HCT116 (cell line): Measurements from ENCODE around the gene ZNF235. TPM values are rescaled to one million over a fixed set of nuclear protein-coding genes. Genes with fewer than 3 reads are reported as not detected.

Experiments used
- ATAC-seq: fragments of 200-7000 bp; cut with Tn5 transposase; 2 replicates; pipeline ENCODE4 v1.9.1; 2020; ENCODE audit warnings: mild to moderate bottlenecking, moderate library complexity
- BruUV-seq: library from RNA; stranded (reverse); fragments of 400-500 nt; replicated peaks from 2 replicates; lab custom pipeline; 2021; lab: Mats Ljungman, UMichigan
- CTCF ChIA-PET: fragments of 300-600 bp; sonication (Branson Sonifier 250); formaldehyde crosslinking; loops from one replicate; lab custom pipeline; 2021; ENCODE audit warnings: antibody characterized with exemption; lab: Charles Lee
- POLR2A ChIA-PET: fragments of 300-600, 350-600 bp; sonication (Branson Sonifier 250); formaldehyde crosslinking; loops from one replicate; lab custom pipeline; 2021; ENCODE audit warnings: antibody characterized with exemption; lab: Charles Lee
- RAD21 ChIA-PET, 2 experiments: fragments of 300-600 bp; sonication (Branson Sonifier 250); formaldehyde crosslinking; loops; one replicate each; lab custom pipeline; 2023; ENCODE audit warnings: low total read pairs in 2 of 2; ENCODE audit not compliant: uncharacterized antibody in 2 of 2, unreplicated experiment in 2 of 2, low non-redundant PET in 1 of 2; lab: Charles Lee
- DNase-seq: peaks from one replicate; pipeline ENCODE4 v3.0.0-alpha.2; 2010; ENCODE audit warnings: low read depth, low spot score
- H2AFZ ChIP-seq: fragments of 200-600 bp; shearing (Covaris generic), sonication (generic); 2 replicates; pipeline ENCODE4 v1.6.1; 2017; ENCODE audit warnings: low read depth, mixed run types, mixed read lengths, antibody characterized with exemption, low read length; ENCODE audit not compliant: poor library complexity, severe bottlenecking
- H3K27ac ChIP-seq: 2 replicates; pipeline ENCODE4 v1.5.1; 2012; ENCODE audit warnings: low read depth, low read length
- H3K27me3 ChIP-seq: fragments of 200-600 bp; sonication (generic); 2 replicates; pipeline ENCODE4 v1.6.1; 2016; ENCODE audit warnings: mixed run types, low read length, mixed read lengths; ENCODE audit not compliant: insufficient read depth
- H3K36me3 ChIP-seq, 2 experiments: fragments of 200-500 bp in 1 of 2; fragments of 200-600 bp in 1 of 2; sonication (Bioruptor generic) in 1 of 2; sonication (generic) in 1 of 2; 2 replicates each; pipeline versions ENCODE4 v1.5.1 to v1.6.1; 2014 to 2016; ENCODE audit warnings: low read length in 2 of 2, inconsistent platforms in 1 of 2, mixed read lengths in 1 of 2, mixed run types in 1 of 2; ENCODE audit not compliant: insufficient read depth in 2 of 2, control insufficient read depth in 1 of 2
- H3K4me1 ChIP-seq, 2 experiments: fragments of 200-600 bp in 1 of 2; sonication (generic) in 1 of 2; 2 replicates each; pipeline versions ENCODE4 v1.5.1 to v1.6.1; 2012 to 2017; ENCODE audit warnings: low read length in 2 of 2, inconsistent platforms in 1 of 2, mild to moderate bottlenecking in 1 of 2, mixed read lengths in 1 of 2, mixed run types in 1 of 2, moderate library complexity in 1 of 2; ENCODE audit not compliant: insufficient read depth in 2 of 2, control insufficient read depth in 1 of 2
- H3K4me2 ChIP-seq: fragments of 200-600 bp; sonication (generic); 2 replicates; pipeline ENCODE4 v1.6.1; 2017; ENCODE audit warnings: mixed run types, low read length, mixed read lengths
- H3K4me3 ChIP-seq, 2 experiments: fragments of 200-600 bp in 1 of 2; sonication (generic) in 1 of 2; replicated peaks in 1 of 2; 2 replicates each; pipeline ENCODE4 v1.5.1; 2011 to 2016; ENCODE audit warnings: low read length in 2 of 2, control low read depth in 1 of 2, low read depth in 1 of 2, mild to moderate bottlenecking in 1 of 2, mixed read lengths in 1 of 2, mixed run types in 1 of 2
- H3K79me2 ChIP-seq: fragments of 200-600 bp; sonication (generic); 2 replicates; pipeline ENCODE4 v1.6.1; 2017; ENCODE audit warnings: mild to moderate bottlenecking, mixed run types, low read length, moderate library complexity, mixed read lengths; ENCODE audit not compliant: insufficient read depth
- H3K9ac ChIP-seq: fragments of 200-600 bp; sonication (generic); 2 replicates; pipeline ENCODE4 v1.6.1; 2016; ENCODE audit warnings: low read length, mixed read lengths
- H3K9me2 ChIP-seq: fragments of 200-600 bp; sonication (generic), shearing (Covaris generic); 2 replicates; pipeline ENCODE4 v1.6.1; 2017; ENCODE audit warnings: mixed run types, mild to moderate bottlenecking, moderate library complexity; ENCODE audit not compliant: insufficient read depth
- H3K9me3 ChIP-seq, 2 experiments: fragments of 200-500 bp in 1 of 2; fragments of 200-600 bp in 1 of 2; sonication (Bioruptor generic) in 1 of 2; sonication (generic) in 1 of 2; 2 replicates each; pipeline ENCODE4 v1.6.1; 2014 to 2017; ENCODE audit warnings: low read length in 2 of 2, mixed read lengths in 2 of 2, inconsistent platforms in 1 of 2, low read depth in 1 of 2, mild to moderate bottlenecking in 1 of 2, mixed run types in 1 of 2, moderate library complexity in 1 of 2; ENCODE audit not compliant: control insufficient read depth in 1 of 2, insufficient read depth in 1 of 2
- H4K20me1 ChIP-seq: fragments of 200-600 bp; sonication (generic), shearing (Covaris generic); 2 replicates; pipeline ENCODE4 v1.6.1; 2017; ENCODE audit warnings: mixed run types, mild to moderate bottlenecking, moderate library complexity; ENCODE audit not compliant: insufficient read depth
- EGR1 ChIP-seq: IDR thresholded peaks from 2 replicates; pipeline ENCODE4 v1.6.1; 2012; ENCODE audit warnings: low read depth
- ELF1 ChIP-seq: IDR thresholded peaks from 2 replicates; pipeline ENCODE4 v1.6.1; 2012; ENCODE audit warnings: low read depth, borderline replicate concordance
- EZH2 ChIP-seq: fragments of 200-600 bp; sonication (generic); IDR thresholded peaks from 2 replicates; pipeline ENCODE4 v1.6.1; 2017; ENCODE audit warnings: antibody characterized with exemption, mixed run types
- FOSL1 ChIP-seq: IDR thresholded peaks from 2 replicates; pipeline ENCODE4 v1.6.1; 2012; ENCODE audit warnings: low read depth
- MAX ChIP-seq: IDR thresholded peaks from 2 replicates; pipeline ENCODE4 v1.6.1; 2012
- POLR2A ChIP-seq: IDR thresholded peaks from 2 replicates; pipeline ENCODE4 v1.7.0; 2011; ENCODE audit warnings: borderline replicate concordance; ENCODE audit not compliant: insufficient read depth, insufficient read length; ENCODE audit errors: extremely low read depth
- POLR2AphosphoS5 ChIP-seq: IDR thresholded peaks from 2 replicates; pipeline ENCODE4 v1.6.1; 2011; ENCODE audit warnings: mild to moderate bottlenecking, low read depth, low read length, moderate library complexity
- REST ChIP-seq: IDR thresholded peaks from 2 replicates; pipeline ENCODE4 v1.6.1; 2012; ENCODE audit warnings: low read depth
- SIN3A ChIP-seq: IDR thresholded peaks from 2 replicates; pipeline ENCODE4 v1.6.1; 2012; ENCODE audit warnings: low read depth
- SP1 ChIP-seq: IDR thresholded peaks from 2 replicates; pipeline ENCODE4 v1.6.1; 2012; ENCODE audit warnings: low read depth
- YY1 ChIP-seq: IDR thresholded peaks from 2 replicates; pipeline ENCODE4 v1.6.1; 2011; ENCODE audit warnings: low read length, low read depth, moderate library complexity, mild to moderate bottlenecking; ENCODE audit not compliant: insufficient replicate concordance; ENCODE audit errors: extremely low read depth
- ZBTB33 ChIP-seq: IDR thresholded peaks from 2 replicates; pipeline ENCODE4 v1.6.1; 2011; ENCODE audit warnings: mild to moderate bottlenecking, low read length, moderate library complexity; ENCODE audit not compliant: insufficient replicate concordance; ENCODE audit errors: extremely low read depth
- ZFX ChIP-seq: fragments of 450-650 bp; IDR thresholded peaks from 2 replicates; pipeline ENCODE4 v1.6.1; 2017
- ZNF274 ChIP-seq: fragments of 200-500 bp; sonication (Bioruptor generic); IDR thresholded peaks from 2 replicates; pipeline ENCODE4 v1.6.1; 2014; ENCODE audit warnings: mild to moderate bottlenecking, low read depth, low read length, inconsistent platforms
- intact Hi-C: fragments of 100-400 bp; cut with micrococcal nuclease; formaldehyde crosslinking; loops from 2 replicates; pipeline ENCODE4 v1.10.0; 2022
- total RNA-seq: library from RNA; stranded (reverse); gene quantifications from one replicate; pipeline ENCODE4 v1.2.1, GENCODE V29; 2021; ENCODE audit not compliant: unreplicated experiment

The ZNF235 gene
- total RNA-seq, 1 experiment from 2014 or later = 5.7 TPM

DNA sequence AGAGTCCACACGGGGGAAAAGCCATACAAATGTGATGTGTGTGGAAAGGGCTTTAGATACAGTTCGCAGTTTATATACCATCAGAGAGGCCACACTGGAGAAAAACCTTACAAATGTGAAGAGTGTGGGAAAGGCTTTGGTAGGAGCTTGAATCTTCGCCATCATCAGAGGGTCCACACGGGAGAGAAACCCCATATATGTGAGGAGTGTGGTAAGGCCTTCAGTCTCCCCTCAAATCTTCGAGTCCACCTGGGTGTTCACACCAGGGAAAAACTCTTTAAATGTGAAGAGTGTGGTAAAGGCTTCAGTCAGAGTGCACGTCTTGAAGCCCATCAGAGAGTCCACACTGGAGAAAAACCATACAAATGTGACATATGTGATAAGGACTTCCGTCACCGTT lies 68.4 kb downstream of the ZNF235 start:
- H3K4me2 ChIP-seq = no peak overlapping the region
- peaks cover 0 to 11% of the 10 kb centered on the region in 2 experiments; a peak in 2 of 4 replicates for H3K9me3 ChIP-seq
- TF ChIP-seq POLR2AphosphoS5 (no peak), SP1 (no peak), EGR1 (no peak), FOSL1 (no peak), SIN3A (no peak), POLR2A (no peak), YY1 (no peak), ZNF274 (no peak), ZBTB33 (no peak), ZFX (no peak), MAX (no peak), REST (no peak), EZH2 (no peak), ELF1 (no peak)
- POLR2A ChIA-PET = no interaction called here
- H3K4me3 ChIP-seq = no peak overlapping the region
- ATAC-seq (no peak), DNase-seq (no peak)
- no peaks in the 10 kb centered on the region for H3K27me3 ChIP-seq
- no peaks in the 10 kb centered on the region for H3K79me2 ChIP-seq
- intact Hi-C loops = no loop called here
- RAD21 ChIA-PET = no interaction called here
- H3K4me1 ChIP-seq = no peaks in the 10 kb centered on the region
- no peak overlapping the region for H3K9ac ChIP-seq
- peaks cover 24 to 43% of the 10 kb centered on the region in 2 experiments for H3K36me3 ChIP-seq
- H3K27ac ChIP-seq = no peak overlapping the region
- CTCF ChIA-PET = no interaction called here
- no peaks in the 10 kb centered on the region for H3K9me2 ChIP-seq
- H2AFZ ChIP-seq = no peak overlapping the region
- no TSS peak for BruUV-seq
- no peaks in the 10 kb centered on the region for H4K20me1 ChIP-seq

Other genes starting within 250 kb of the ZNF235 start
- not detected for gene ZNF284, start 232.9 kb downstream of the ZNF235 start, total RNA-seq
- 15.1 TPM for gene ZNF224, start 210.7 kb downstream of the ZNF235 start, total RNA-seq
- 2.8 TPM for gene ZNF225, start 191.6 kb downstream of the ZNF235 start, total RNA-seq
- 3.4 TPM for gene ZNF234, start 163.5 kb downstream of the ZNF235 start, total RNA-seq
- gene ZNF226, start 139.9 kb downstream of the ZNF235 start, total RNA-seq = 17.4 TPM
- gene ZNF227, start 92.5 kb downstream of the ZNF235 start, total RNA-seq = 14.4 TPM
- gene ZNF233, start 45.1 kb downstream of the ZNF235 start, total RNA-seq = 0.30 TPM
- 3.6 TPM for gene ZNF112, start 51.7 kb upstream of the ZNF235 start, total RNA-seq
- gene ZNF285, start 96.6 kb upstream of the ZNF235 start, total RNA-seq = not detected
- gene ZNF229, start 143.4 kb upstream of the ZNF235 start, total RNA-seq = not detected
- gene ZNF180, start 195.5 kb upstream of the ZNF235 start, total RNA-seq = 7.3 TPM
- not detected for gene CEACAM20, start 224.7 kb upstream of the ZNF235 start, total RNA-seq